ENCODE data around the gene CAMK2D. TPM values are rescaled to one million over a fixed set of nuclear protein-coding genes. Genes with fewer than 3 reads are reported as not detected.
"Not testable (repeated sequence)": the region's sequence is repeated elsewhere in the genome, so short reads cannot be mapped to it uniquely, and the experiment has no call there.

Gene CAMK2D
- polyA plus RNA-seq, 3 donors: 82.3 to 90.8 (median 86.6) TPM

DNA sequence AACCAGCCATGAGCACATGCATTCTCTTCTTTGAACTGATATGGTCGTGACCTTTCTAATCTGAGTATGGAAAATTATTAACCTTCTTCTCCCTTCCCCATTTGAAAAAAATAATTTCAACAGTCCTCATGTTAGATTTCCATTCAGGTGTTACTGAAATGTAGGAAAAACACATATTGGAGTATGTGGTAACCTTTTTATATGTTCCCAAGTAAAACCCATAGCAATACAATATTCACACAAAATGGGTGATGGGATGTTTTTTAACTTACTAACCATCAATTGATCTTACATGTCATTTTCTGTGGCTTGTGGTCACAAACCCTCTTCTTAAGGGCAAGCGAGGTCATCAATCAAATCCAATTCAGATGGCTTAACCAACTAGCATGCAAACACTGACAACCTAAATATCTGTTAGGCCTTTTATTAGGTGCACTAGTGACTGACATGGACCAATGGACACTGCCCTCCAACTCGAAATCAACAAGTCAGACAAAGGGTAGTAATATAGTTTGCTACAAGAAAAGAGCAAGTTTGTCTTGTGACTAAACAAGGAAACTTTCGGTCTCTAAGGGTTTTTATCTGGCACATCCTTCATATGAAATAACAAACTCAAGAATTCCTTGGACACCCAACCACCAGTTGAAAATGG lies 74.3 kb downstream of the CAMK2D start:
- DNase-seq (ENCODE audit: low read depth in 3 of 3, low spot score in 2 of 3): no peak

DNA sequence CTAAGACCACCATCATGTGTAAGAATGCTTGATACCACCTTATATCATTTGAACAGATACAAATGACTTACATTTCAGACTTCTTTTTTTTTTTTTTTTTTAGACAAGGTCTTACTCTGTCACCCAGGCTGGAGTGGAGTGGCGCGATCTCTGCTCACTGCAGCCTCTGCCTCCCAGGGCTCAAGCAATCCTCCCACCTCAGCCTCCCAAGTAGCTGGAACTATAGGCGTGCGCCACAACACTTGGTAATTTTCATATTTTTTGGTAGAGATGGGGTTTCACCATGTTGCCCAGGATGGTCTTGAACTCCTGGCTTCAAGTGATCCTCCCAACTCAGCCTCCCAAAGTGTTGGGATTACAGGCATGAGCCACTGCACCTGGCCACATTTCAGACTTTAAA lies 76.4 kb downstream of the CAMK2D start:
- DNase-seq (ENCODE audit: low read depth in 3 of 3, low spot score in 2 of 3): not testable (repeated sequence)

DNA sequence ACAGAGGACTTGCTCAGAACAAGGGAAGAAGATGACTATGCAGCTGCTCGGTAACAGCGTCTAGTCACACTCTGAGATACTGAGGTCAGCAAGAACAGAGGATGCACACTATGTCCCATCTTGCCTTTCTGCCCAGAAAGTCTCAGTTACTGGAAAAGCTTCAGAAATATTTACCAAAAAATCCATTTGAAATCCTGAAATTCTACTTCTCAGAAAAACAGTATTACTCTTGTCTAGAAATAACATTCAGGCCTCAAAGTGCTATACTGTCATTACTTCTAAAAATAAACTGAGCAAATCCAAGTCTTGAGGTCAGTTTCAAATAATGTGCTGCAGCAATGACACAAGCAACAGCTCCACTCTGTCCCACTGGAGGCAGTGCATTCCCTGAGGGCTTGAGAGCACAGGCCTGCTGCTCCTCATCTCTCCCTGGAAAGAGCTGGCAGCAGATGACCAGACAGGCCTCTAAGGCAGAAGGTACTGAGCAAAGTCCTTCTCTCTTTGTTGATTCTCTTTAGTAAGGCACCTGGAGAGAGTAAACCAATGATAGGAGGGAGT lies 76.9 kb downstream of the CAMK2D start:
- DNase-seq (ENCODE audit: low read depth in 3 of 3, low spot score in 2 of 3): no peak

DNA sequence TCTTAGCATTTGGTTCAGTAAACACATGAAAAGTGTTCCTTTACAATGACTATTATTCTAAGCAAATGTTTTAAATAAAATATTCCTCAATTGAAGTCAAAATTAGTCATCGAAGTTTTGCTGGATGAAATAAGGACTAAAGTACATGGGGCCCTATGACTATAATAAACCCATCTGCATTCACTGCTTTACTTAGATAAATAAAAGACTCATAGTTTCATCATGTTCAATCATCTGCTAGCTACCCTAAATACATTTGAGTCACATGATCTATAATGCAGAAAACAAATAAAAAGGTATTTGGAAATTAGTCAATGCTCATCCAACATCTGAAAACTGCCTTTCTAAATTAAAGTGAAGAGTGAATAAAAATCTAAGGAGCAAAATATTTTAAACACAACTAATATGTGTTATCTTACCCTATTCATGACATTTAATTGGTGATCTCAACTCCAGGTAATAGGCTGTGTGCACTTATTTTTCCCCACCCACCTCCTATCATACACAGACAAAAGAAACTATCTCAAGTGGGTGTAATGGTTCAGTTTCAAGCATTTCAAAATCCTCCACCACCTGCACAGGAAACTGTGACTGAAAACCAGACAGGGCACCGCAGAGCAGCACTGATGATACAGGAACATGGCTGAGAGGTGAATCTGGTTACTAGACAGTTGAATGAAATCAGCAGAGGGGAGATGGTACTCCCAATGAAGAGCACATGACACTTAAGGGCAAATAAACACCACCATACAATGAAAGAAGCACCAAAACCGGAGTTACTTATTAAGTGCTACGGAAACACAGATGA lies 78.6 kb downstream of the CAMK2D start:
- DNase-seq (ENCODE audit: low read depth in 3 of 3, low spot score in 2 of 3): no peak

DNA sequence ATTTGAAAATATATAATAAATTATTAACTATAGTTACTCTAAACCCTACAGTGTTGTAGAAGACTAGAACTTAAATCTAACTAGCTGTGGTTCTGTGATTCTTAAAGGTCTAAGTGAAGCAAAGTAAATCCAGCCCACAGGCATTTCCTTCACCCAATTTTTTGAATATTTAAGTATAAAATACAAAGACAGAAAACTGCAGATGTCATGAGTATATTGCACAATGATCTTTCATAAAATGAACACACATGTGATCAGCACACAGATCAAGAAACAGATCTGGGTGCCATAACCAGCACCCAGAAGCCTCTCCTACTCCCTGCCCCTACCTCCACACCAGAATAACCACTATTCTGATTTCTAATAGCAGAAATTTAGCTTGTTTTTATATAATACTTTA lies 82.9 kb downstream of the CAMK2D start:
- DNase-seq (ENCODE audit: low read depth in 3 of 3, low spot score in 2 of 3): no peak

DNA sequence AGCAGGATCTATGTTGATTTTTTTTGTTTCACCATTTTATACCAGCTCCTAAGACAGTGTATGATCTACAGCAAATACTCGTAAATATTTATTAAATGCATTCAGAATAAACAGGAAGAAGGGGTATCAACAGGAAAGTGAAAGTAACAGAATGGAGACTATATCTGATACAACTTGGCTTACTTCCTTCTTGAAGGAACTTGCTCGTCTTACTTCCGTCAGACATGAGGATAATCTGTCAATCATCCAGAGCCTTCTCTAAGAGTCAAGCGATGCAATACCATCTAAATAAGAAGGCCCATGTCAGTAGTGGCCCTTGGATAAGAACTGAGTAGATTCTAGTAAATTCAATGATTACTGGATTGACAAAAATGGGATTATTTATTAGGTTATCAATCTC lies 84.2 kb downstream of the CAMK2D start:
- no peak for DNase-seq (ENCODE audit: low read depth in 3 of 3, low spot score in 2 of 3)

DNA sequence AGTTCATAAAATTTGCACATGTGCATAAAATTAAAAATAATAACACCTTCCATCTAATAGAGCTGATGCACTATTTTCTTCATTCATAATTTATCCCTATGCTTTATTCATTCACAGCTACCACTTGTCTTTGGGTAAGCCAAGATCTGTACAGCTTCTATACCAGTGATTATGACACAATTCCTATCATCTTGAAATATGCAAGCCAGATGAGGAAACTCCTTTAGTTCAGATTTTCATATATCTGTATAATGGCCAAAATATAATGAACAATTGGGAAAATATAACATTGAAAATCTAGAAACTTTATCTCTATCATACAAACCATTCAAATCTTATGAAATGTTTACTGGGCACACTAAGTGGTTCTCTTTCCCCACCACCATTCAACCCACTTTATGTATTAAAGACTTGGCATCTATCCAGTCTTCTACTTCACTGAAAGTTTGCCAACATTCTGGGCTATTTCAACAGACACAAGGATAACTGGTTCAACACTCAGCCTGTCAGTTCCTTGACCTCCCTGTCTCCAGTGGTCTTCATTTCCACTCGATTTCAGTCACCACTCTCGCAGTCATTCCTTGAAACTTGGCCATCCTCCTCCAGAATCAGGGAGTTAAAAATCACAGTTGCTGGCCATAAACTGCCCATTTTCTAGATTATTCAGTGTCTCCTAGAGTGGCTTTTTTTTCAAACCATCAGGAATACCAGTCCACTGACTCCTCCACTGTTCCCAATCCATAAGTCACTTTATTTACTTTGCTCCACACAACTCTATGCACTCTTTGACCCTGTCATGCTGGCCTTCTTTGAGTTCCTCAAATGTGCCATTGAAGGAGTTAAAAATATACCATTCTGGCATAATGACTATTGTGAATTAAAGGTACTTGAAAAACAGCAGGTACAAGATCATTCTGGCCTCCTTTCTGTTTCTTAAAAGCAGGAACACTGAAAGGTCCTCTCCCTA lies 85.5 kb downstream of the CAMK2D start:
- no peak for DNase-seq (ENCODE audit: low read depth in 3 of 3, low spot score in 2 of 3)

DNA sequence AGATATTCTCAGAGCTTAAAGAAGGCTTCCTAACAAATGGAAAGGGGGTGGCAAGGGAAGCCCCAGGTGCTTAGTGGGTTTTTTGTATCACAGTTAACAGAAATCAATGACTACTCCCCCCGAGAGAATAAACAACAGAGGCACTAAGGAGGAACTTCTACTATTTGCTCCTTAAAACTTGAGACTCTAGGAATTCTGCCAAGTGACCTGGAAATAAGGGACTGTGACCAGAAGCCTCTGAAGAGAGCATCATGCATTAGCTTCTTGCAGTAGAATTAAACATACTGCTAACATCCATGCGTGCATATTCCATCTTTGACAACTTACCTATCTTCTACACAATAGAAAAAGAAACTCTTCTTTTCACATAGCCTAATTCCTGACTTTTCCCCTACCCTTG lies 86.8 kb downstream of the CAMK2D start:
- no peak for DNase-seq (ENCODE audit: low read depth in 3 of 3, low spot score in 2 of 3)

DNA sequence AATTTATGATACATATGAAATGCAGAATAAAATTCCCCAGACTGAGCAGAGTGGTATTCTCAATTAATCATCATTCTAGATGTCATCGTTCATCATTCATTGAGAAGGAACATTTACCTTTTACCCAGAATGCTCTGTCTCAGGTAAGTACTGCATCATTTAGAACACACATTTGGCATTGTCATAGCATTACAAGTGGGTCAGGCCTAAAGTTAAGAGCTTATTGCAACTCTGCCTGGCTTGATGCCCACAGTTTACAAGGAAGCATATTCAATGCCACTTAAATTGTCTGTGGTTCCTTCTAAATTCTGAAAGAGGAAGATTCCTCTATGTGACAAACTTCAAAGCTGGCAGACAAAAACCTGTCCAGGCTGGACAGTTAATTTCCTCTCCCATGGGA lies 87.3 kb downstream of the CAMK2D start:
- DNase-seq (ENCODE audit: low read depth in 3 of 3, low spot score in 2 of 3): no peak

DNA sequence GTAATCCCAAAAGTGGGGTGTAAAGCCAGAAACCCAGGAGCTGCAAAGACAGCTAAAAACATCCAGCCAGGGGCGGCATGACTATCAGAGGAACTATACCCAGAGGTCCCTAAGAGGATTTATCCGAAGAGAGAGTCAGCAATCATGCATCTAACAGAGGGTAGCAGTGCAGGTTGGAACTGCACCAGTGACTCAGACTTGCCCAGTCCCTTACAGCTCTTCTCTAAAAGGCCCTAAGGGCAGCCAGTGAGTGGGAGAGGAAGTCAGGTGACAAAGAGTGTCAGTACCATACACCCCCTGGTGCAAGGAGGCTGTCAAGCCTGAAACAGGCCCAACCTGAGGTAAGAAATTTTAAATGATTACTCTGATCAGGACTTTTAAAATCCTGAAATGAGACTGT lies 88.1 kb downstream of the CAMK2D start:
- DNase-seq (ENCODE audit: low read depth in 3 of 3, low spot score in 2 of 3): no peak

DNA sequence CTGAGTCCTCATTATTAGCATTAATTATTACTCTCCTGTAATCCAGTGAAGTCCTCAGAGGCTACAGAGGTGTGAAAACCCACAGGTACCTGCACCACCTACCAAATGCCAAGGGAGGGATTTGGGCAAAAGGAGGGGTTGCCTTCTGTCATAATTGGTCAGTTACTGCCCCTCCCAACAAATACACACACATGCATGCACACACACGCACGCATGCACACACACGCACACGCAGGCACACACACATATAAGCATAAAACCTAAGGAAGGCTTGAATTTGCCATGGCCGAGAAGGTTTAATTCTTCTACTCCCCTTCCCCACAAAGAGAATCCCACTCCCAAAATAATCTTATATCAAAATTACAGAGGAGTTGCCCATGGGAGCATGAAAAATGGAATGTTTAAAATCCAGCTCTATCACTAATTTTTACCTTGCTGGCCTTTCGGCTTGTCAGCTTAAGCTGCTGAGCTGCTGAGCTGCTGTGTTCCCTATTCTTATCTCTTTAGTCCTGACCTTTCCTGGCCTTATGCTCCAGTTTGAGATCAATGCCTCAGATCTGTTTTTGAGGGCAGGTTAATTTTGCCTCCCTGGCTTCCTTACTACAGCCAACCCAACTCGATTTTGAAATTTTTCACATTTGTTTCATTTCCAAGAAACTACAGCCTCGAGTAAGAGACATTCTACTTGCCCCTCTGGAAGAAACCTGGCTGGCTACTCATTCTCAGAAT lies 95.0 kb downstream of the CAMK2D start:
- DNase-seq (ENCODE audit: low read depth in 3 of 3, low spot score in 2 of 3): no peak

DNA sequence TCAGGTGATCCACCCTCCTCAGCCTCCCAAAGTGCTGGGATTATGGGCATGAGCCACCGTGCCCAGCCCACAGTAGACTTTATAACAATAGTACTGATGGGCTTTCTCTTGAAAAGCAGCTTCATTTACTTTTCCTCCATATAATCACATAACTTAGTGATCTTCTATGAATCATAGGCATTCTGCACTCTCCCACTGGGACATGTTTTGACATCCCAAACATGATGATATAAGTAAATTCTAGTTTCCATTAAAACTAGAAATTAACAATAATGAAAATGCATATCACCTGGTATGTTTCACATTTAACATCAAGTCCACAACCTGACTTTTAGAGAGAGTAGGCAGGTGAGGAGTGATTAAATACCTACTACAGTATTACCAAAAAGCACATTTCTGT lies 96.5 kb downstream of the CAMK2D start:
- no peak for DNase-seq (ENCODE audit: low read depth in 3 of 3, low spot score in 2 of 3)

DNA sequence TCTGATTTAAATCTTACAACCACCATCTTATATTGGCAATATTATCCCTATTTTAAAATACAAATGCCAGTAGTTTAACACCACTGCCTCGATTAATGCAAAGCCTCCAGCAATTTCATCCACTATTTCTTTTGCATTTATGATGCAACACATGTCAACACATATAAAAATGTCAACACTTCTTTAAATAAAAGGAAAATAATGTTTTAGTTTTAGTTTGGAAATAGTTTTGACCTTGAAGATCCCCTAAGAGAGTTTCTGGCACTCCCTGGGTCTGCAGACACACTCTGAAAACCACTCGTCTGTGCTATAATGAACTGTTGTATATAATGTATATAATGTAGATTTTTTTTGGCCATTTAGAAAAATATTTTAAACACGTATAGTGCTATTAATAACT lies 99.0 kb downstream of the CAMK2D start:
- DNase-seq (ENCODE audit: low read depth in 3 of 3, low spot score in 2 of 3): no peak

DNA sequence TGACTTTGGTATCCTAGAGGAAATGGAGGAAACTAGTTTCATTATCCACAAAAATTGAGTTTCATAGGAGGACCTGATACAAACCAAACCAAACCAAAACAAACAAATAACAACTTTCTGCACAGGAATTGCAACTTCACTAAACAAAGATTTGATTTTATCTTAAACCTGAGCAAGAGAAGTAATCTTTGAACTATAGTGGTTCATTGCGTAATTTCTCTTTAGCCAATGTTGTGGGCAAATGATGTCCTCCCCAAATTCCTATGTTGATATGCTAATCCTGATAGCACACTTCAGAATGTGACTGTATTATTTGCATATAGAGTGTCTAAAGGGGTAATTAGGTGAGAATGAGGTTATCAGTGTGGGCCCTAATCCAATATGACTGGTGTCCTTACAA lies 102.4 kb downstream of the CAMK2D start:
- no peak for DNase-seq (ENCODE audit: low read depth in 3 of 3, low spot score in 2 of 3)

DNA sequence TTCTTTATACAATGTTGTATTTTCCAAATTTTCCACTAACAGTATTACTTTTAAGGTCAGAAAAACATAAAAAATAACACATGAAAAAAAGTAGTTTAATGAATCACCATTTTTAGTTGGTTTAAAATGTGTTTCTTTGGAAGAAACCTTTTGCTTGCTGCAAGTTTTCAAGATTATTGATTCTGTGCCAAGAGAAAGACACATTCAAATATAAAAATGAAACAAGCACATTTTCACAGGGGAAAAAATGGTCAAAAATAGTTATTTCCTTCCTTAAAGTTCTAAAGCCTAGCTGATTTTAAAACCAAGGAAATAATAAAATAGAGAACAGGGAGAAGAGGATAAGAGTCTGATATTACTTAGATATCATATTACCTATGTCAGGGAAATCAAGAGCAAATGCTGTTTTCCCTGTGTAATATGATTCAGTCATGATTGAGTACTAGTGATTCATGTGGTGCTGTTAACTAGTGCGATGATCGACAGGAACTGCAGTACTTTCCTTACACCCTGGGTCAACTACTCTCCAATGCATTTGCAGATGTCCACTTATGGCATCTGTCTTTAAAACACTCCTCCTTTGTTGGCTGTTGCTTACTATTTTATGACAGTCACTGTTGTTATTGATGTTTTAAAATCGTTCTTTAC lies 103.8 kb downstream of the CAMK2D start:
- DNase-seq (ENCODE audit: low read depth in 3 of 3, low spot score in 2 of 3): no peak

DNA sequence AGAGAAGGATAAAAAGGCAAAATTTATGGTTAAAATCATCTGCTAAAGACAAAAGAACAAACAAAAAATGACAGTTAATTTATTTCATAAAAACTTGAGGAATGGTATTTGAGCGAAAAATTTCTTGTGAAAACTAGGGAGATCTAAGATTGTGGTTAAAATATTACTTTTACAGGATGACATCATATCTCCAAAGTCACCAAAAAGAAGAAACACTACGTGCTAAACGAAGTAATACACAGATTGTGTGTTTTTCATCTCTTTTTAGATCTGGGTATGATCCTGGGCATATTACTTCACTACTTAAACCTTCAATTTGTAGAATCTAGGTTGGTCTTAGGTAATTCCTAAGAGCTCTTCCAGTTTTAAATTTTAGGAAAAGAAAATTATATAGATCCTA lies 107.7 kb downstream of the CAMK2D start:
- no peak for DNase-seq (ENCODE audit: low read depth in 3 of 3, low spot score in 2 of 3)

DNA sequence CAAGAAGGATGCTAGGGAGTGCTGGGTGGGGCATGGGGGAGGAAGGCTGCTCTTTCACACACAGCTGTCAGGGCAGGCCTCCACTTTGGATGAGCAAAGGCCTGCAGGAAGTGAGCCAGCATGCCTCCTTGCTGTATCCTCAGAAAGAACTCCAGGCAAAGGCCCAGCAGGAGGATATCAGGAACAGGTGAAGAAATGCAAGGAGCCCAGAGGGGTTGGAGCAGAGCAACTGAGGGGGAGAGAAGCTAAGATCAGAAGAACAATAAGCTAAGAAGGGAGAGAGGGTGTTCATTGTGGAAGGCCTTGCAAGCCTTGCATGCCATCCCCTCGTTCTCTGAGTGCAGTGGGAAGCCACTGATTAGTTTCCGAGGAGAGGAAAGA lies 115.1 kb downstream of the CAMK2D start:
- DNase-seq (ENCODE audit: low read depth in 3 of 3, low spot score in 2 of 3): no peak

DNA sequence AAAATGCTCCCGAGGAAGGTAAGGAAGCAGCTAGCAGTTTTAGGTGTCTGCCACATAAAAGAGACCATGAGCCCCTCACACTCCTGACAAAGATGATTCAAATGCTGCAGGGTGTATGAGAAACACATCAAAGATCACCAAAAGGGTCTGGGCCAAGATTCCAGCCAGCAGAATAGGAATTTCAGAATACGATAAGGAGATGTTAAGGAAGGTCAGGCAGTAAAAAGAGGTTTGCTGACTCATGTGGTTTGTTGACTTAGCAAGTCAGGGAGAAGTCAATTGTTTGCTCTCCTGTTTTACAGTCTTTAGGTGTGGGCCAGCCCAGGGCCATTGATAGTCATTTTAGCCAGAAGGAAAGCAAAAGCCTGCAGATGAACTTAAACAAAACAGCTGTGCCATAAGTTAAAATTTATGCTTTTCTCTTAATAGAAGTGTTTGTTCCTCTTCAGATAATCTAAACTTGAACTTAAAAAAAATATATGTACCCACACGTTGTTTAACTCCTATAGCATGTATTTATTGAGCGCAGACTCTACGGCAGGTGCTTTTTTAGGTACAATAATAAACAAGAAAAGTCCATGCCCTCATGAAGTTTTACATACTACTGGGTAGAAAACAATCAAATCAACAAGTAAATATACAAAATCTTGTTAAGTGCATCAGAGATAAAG lies 115.6 kb downstream of the CAMK2D start:
- DNase-seq (ENCODE audit: low read depth in 3 of 3, low spot score in 2 of 3): no peak

DNA sequence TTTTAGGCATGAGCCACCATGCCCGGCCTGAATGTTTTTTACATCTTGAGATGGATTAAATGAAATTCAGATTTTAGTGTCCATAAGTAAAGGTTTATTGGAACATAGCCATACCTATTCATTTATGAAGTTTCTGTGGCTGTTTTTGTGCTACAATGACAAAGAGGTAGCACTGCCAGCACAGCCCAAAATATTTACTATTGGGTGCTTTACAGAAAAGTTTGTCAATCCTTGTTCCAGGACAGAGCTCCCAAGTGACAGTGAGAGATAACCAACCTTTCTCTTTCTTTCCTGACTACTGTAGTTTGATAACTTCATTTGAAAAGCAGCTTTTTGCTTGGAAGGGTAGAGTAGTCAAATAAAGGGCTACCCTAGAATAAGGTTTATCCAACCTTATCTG lies 116.2 kb downstream of the CAMK2D start:
- DNase-seq (ENCODE audit: low read depth in 3 of 3, low spot score in 2 of 3): no peak
